Breast epithelium (tissue), 3 donors: ENCODE data around the gene HDDC3.

Source experiments
- CTCF ChIP-seq, 3 donors: fragments of 450-650 bp; IDR thresholded peaks; one replicate each; pipeline ENCODE4 v1.5.1; 2016 to 2017; ENCODE audit warnings: antibody characterized with exemption in 3 of 3, mild to moderate bottlenecking in 3 of 3, moderate library complexity in 3 of 3
- POLR2A ChIP-seq: fragments of 450-650 bp; IDR thresholded peaks from one replicate; pipeline ENCODE4 v1.6.1; 2016; ENCODE audit warnings: antibody characterized with exemption, mild to moderate bottlenecking, moderate library complexity

GRCh38 chr15:90970274-90970673 is 37.9 kb upstream of the HDDC3 start:
- no peak for TF ChIP-seq CTCF (IDR thresholded peaks at IDR 0.05)
- TF ChIP-seq POLR2A, result no peak
